CD4-positive, alpha-beta T cell (primary cell): Measurements from ENCODE around the gene RGS2. TPM values are rescaled to one million over a fixed set of nuclear protein-coding genes. Genes with fewer than 3 reads are reported as not detected.

Experiments used
- ATAC-seq: fragments of 200-7000 bp; cut with Tn5 transposase; one replicate; pipeline ENCODE4 v1.10.0; 2022; ENCODE audit warnings: mild to moderate bottlenecking; ENCODE audit not compliant: poor library complexity
- CTCF ChIA-PET: fragments of 350-600 bp; sonication (Branson Sonifier 250); formaldehyde crosslinking; loops from one replicate; lab custom pipeline; 2021; ENCODE audit warnings: antibody characterized with exemption, inconsistent platforms; lab: Charles Lee
- POLR2A ChIA-PET: fragments of 350-600 bp; sonication (Branson Sonifier 250); formaldehyde crosslinking; loops from one replicate; lab custom pipeline; 2021; ENCODE audit warnings: antibody characterized with exemption, inconsistent platforms; lab: Charles Lee
- DNase-seq, 14 experiments: peaks; one replicate each; pipeline ENCODE4 v3.0.0-alpha.2; 2013 to 2020; ENCODE audit warnings: mixed read lengths in 2 of 14
- H3K27ac ChIP-seq, 2 donors: one replicate each; pipeline versions ENCODE4 v1.5.1 to v1.7.0; 2013; ENCODE audit warnings: low read length in 2 of 2, low read depth in 1 of 2, mild to moderate bottlenecking in 1 of 2
- H3K27me3 ChIP-seq, 2 experiments: 1 replicate in 1 of 2; 2 replicates in 1 of 2; pipeline versions ENCODE4 v1.6.1 to v1.7.0; 2013; ENCODE audit warnings: low read length in 2 of 2, control low read depth in 1 of 2, mild to moderate bottlenecking in 1 of 2, moderate library complexity in 1 of 2; ENCODE audit not compliant: insufficient read depth in 2 of 2, control insufficient read depth in 1 of 2
- H3K36me3 ChIP-seq: one replicate; pipeline ENCODE4 v1.6.1; 2013; ENCODE audit warnings: low read length, control low read depth; ENCODE audit not compliant: insufficient read depth
- H3K4me1 ChIP-seq: one replicate; pipeline ENCODE4 v1.6.1; 2013; ENCODE audit warnings: low read length, control low read depth; ENCODE audit not compliant: insufficient read depth
- H3K4me3 ChIP-seq: one replicate; pipeline ENCODE4 v1.5.1; 2013; ENCODE audit warnings: mild to moderate bottlenecking, low read length, moderate library complexity
- H3K9me3 ChIP-seq, 2 experiments: 1 replicate in 1 of 2; 2 replicates in 1 of 2; pipeline versions ENCODE4 v1.6.1 to v1.7.0; 2013; ENCODE audit warnings: low read length in 2 of 2, mild to moderate bottlenecking in 2 of 2, control low read depth in 1 of 2, moderate library complexity in 1 of 2; ENCODE audit not compliant: control insufficient read depth in 1 of 2, insufficient read depth in 1 of 2
- H3K27ac Mint-ChIP-seq: one replicate; pipeline ENCODE4 v1.8.0; 2020; ENCODE audit warnings: mixed read lengths
- H3K27me3 Mint-ChIP-seq: one replicate; pipeline ENCODE4 v1.8.0; 2021; ENCODE audit warnings: mixed read lengths
- H3K36me3 Mint-ChIP-seq: one replicate; pipeline ENCODE4 v1.8.0; 2021; ENCODE audit warnings: low read depth, mixed read lengths
- H3K4me1 Mint-ChIP-seq: one replicate; pipeline ENCODE4 v1.8.0; 2021; ENCODE audit warnings: low read depth, mixed read lengths
- H3K4me3 Mint-ChIP-seq: one replicate; pipeline ENCODE4 v1.8.0; 2020; ENCODE audit warnings: mild to moderate bottlenecking, mixed read lengths
- H3K9me3 Mint-ChIP-seq: one replicate; pipeline ENCODE4 v1.8.0; 2020; ENCODE audit warnings: mixed read lengths
- CTCF ChIP-seq: fragments of 200-600 bp; IDR thresholded peaks from one replicate; pipeline ENCODE4 v1.8.0; 2022; ENCODE audit warnings: antibody characterized with exemption, mild to moderate bottlenecking
- intact Hi-C, 2 experiments: fragments of 100-400 bp; cut with DNase I in 1 of 2; cut with micrococcal nuclease in 1 of 2; formaldehyde crosslinking; loops; one replicate each; pipeline versions ENCODE4 v1.15.1 to v1.9.0; 2023 to 2025; cut with DNase I, micrococcal nuclease
- total RNA-seq, 174 experiments: library from RNA in 2 of 174; stranded (reverse) in 2 of 174; gene quantifications; one replicate each; pipeline ENCODE4 v1.2.3 and lab custom pipeline; 2021 to 2026

The RGS2 gene
- total RNA-seq, 2 experiments from 2014 or later, result 142 to 155 TPM

- Mint-ChIP-seq H3K4me1 (no peaks in the 10 kb centered on the region), H3K36me3 (no peaks in the 10 kb centered on the region), H3K27ac (no peak overlapping the region), H3K9me3 (no peaks in the 10 kb centered on the region), H3K27me3 (no peaks in the 10 kb centered on the region), H3K4me3 (no peak overlapping the region)
- DNase-seq (no peak), ATAC-seq (no peak)
- Histone ChIP-seq H3K36me3 (no peaks in the 10 kb centered on the region), H3K4me3 (no peak overlapping the region), H3K9me3 (no peaks in the 10 kb centered on the region), H3K4me1 (no peaks in the 10 kb centered on the region), H3K27me3 (no peaks in the 10 kb centered on the region), H3K27ac (no peak overlapping the region)
- ChIA-PET POLR2A (interaction anchor here (0.9 kb wide), 1 partner anchor 10 kb away, joined by 3 read pairs; no protein-coding TSS in a partner anchor), CTCF (interaction anchor here (1.4 kb wide), 1 partner anchor 9 kb away, joined by 4 read pairs; no protein-coding TSS in a partner anchor)
- no peak for TF ChIP-seq CTCF
- intact Hi-C loops, result loop anchor here in 1 of 2 experiments (10.0 kb wide), 1 partner anchor 193 kb away; no protein-coding TSS in a partner anchor
Measured at GRCh38 chr1:192797891-192798290, 10.9 kb upstream of the RGS2 start.

GRCh38 chr1:192801451-192801850, 7.4 kb upstream of the RGS2 start:
- no peak for DNase-seq
- Mint-ChIP-seq H3K27ac (no peak overlapping the region), H3K4me3 (no peak overlapping the region), H3K27me3 (no peaks in the 10 kb centered on the region), H3K9me3 (no peaks in the 10 kb centered on the region), H3K4me1 (no peaks in the 10 kb centered on the region), H3K36me3 (no peaks in the 10 kb centered on the region)
- Histone ChIP-seq H3K4me3 (no peak overlapping the region), H3K4me1 (no peaks in the 10 kb centered on the region), H3K27ac (no peak overlapping the region), H3K27me3 (no peaks in the 10 kb centered on the region), H3K9me3 (no peaks in the 10 kb centered on the region), H3K36me3 (no peaks in the 10 kb centered on the region)
- ChIA-PET POLR2A (no interaction called here), CTCF (no interaction called here)
- intact Hi-C loops, result loop anchor here in 1 of 2 experiments (5.0 to 10.0 kb wide), 2 partner anchors 217 to 324 kb away; no protein-coding TSS in a partner anchor
- no peak for ATAC-seq
- no peak for TF ChIP-seq CTCF

- Mint-ChIP-seq H3K27me3 (no peaks in the 10 kb centered on the region), H3K27ac (no peak overlapping the region), H3K4me3 (no peak overlapping the region), H3K4me1 (peaks cover 9% of the 10 kb centered on the region), H3K9me3 (no peaks in the 10 kb centered on the region), H3K36me3 (no peaks in the 10 kb centered on the region)
- no peaks in the 10 kb centered on the region for H3K9me3 ChIP-seq
- CTCF ChIA-PET, result no interaction called here
- H3K4me1 ChIP-seq, result peaks cover 3% of the 10 kb centered on the region
- intact Hi-C loops, result loop anchor here in 1 of 2 experiments (5.0 to 10.0 kb wide), 2 partner anchors 218 to 325 kb away; no protein-coding TSS in a partner anchor
- no peaks in the 10 kb centered on the region for H3K36me3 ChIP-seq
- H3K27me3 ChIP-seq, result no peaks in the 10 kb centered on the region
- DNase-seq, result no peak
- H3K27ac ChIP-seq, result no peak overlapping the region
- POLR2A ChIA-PET, result no interaction called here
- no peak overlapping the region for H3K4me3 ChIP-seq
- ATAC-seq, result no peak
- TF ChIP-seq CTCF, result no peak
Measured at GRCh38 chr1:192802406-192802805, 6.4 kb upstream of the RGS2 start.
